Lower leg skin (tissue), 4 donors: ENCODE results near the gene CIBAR2. TPM values are rescaled to one million over a fixed set of nuclear protein-coding genes. Genes with fewer than 3 reads are reported as not detected.

ENCODE experiments used
- DNase-seq, 2 donors: peaks; one replicate each; pipeline ENCODE4 v3.0.0-alpha.2; 2019; ENCODE audit warnings: low spot score in 2 of 2
- H3K4me3 ChIP-seq: fragments of 200-600 bp; sonication (generic); 2 replicates; pipeline ENCODE4 v1.5.1; 2017; ENCODE audit warnings: mild to moderate bottlenecking, low read depth; ENCODE audit not compliant: poor library complexity, severe bottlenecking
- POLR2A ChIP-seq, 2 donors: fragments of 450-650 bp; IDR thresholded peaks; one replicate each; pipeline ENCODE4 v1.6.1; 2016 to 2017; ENCODE audit warnings: antibody characterized with exemption in 2 of 2, mild to moderate bottlenecking in 1 of 2, moderate library complexity in 1 of 2
- WGBS, 2 donors: methylation state at CpG; one replicate each; pipeline ENCODE4 v1.1.5; 2018; 5-methylcytosine and 5-hydroxymethylcytosine counted together
- intact Hi-C: fragments of 100-400 bp; cut with DNase I; formaldehyde crosslinking; loops from one replicate; pipeline ENCODE4 v1.15.0; 2023; ENCODE audit warnings: low total_unique reads
- total RNA-seq, 4 donors: library from RNA; depleted of rRNA; stranded (reverse); fragments of >200 nt; gene quantifications; one replicate each; pipeline ENCODE4 v1.1.0, GENCODE V29; 2016
- TF ChIP-seq, protein P1 (sequence below), 3 donors: fragments of 450-650 bp; IDR thresholded peaks; one replicate each; pipeline ENCODE4 v1.5.1; 2016; ENCODE audit warnings: antibody characterized with exemption in 3 of 3, mild to moderate bottlenecking in 3 of 3, moderate library complexity in 2 of 3

Gene CIBAR2
- total RNA-seq, 4 donors from 2014 or later = not detected

DNA sequence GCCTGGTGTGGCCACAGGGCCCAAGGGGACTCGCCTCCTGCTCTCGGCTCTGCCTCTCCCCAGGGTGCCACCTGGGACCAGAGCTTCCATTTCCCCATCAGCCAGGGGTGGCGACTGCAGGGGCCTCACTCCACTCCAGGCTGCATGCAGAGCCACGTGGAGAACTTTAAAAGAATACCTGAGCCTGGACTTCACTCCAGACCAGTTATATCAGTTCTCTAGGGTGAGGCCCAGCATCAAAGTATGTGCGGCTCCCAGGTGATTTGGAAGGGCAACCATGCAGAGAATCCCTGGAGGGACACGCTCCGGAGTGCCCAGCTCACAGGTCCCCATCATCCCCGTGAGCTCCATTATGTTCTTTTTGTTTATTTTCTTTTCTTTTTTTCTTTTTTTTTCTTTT is 44.8 kb downstream of the CIBAR2 start:
- intact Hi-C loops = no loop called here
- DNase-seq = no peak
- WGBS, 2 donors = 91 to 93% methylated on average over 6 to 8 of the region's 8 CpGs
- H3K4me3 ChIP-seq = no peak overlapping the region
- no peak for TF ChIP-seq POLR2A (IDR thresholded peaks at IDR 0.05)
- TF ChIP-seq, protein P1, sequence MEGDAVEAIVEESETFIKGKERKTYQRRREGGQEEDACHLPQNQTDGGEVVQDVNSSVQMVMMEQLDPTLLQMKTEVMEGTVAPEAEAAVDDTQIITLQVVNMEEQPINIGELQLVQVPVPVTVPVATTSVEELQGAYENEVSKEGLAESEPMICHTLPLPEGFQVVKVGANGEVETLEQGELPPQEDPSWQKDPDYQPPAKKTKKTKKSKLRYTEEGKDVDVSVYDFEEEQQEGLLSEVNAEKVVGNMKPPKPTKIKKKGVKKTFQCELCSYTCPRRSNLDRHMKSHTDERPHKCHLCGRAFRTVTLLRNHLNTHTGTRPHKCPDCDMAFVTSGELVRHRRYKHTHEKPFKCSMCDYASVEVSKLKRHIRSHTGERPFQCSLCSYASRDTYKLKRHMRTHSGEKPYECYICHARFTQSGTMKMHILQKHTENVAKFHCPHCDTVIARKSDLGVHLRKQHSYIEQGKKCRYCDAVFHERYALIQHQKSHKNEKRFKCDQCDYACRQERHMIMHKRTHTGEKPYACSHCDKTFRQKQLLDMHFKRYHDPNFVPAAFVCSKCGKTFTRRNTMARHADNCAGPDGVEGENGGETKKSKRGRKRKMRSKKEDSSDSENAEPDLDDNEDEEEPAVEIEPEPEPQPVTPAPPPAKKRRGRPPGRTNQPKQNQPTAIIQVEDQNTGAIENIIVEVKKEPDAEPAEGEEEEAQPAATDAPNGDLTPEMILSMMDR (IDR thresholded peaks at IDR 0.05) = no peak

DNA sequence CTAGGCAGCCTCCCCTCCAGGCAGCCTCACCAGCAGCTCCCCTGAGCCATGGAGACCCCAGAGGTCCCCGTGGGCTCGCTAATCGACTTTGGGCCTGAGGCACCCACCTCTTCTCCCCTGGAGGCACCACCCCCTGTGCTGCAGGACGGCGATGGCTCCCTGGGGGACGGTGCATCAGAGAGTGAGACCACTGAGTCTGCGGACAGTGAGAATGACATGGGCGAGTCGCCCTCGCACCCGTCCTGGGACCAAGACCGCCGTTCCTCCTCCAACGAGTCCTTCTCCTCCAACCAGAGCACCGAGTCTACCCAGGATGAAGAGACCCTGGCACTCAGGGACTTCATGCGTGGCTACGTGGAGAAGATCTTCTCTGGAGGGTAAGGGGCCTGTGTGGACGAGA is 45.2 kb downstream of the CIBAR2 start:
- intact Hi-C loops = no loop called here
- no peak for DNase-seq
- TF ChIP-seq, protein P1 (IDR thresholded peaks at IDR 0.05) = no peak
- TF ChIP-seq POLR2A (IDR thresholded peaks at IDR 0.05) = no peak
- H3K4me3 ChIP-seq = no peak overlapping the region
- 93 to 96% methylated on average over 15 to 18 of the region's 18 CpGs for WGBS, 2 donors

DNA sequence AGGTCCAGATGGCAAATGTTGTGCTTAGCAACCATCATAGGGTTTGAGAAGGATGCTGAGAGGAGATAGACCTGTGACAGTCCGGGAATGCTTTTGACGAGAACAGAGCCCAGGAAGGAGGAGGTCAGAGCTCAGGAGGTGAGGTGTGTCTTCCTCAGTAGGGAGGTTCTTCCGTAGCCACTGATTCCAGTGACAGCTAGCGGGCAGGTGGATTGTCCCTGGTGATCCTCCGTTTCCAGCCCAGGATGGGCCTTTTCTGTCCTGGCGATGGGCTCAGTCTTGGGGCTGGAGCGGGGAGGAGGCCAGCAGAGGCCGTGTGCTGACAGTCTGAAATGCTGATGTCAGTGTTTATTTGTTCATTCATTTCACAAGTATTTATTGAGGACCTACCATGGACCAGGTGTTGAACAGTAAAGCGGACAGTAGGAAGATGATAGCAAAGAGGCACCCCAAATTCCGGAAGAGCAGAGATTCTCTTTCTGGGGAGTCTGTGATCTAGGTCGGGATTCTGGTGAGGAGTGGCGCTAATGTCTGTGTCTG is 45.9 kb downstream of the CIBAR2 start:
- no peak for DNase-seq
- WGBS, 2 donors = 91% methylated on average over 12 of the region's 12 CpGs
- no peak for TF ChIP-seq POLR2A (IDR thresholded peaks at IDR 0.05)
- TF ChIP-seq, protein P1 (IDR thresholded peaks at IDR 0.05) = no peak
- no peak overlapping the region for H3K4me3 ChIP-seq
- intact Hi-C loops = no loop called here

DNA sequence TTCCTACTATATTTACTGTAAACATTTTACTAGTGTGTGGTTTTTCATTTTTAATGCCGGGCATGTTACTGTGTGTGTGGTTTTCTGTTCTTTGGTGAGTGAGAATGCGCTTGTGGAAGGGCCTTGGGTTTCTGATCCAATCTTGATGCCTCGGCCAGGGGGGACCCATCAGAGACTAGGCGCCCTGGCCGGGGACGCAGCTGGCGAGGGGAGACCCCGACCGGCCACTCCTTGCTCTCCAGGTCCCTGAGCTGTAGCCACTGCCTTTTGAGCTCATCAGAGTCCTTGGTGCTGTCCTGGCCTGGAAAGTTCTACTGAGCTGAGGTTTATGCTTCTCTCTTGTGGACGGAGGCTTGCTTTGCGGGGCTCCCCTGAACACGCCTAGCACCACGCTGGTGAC is 47.2 kb downstream of the CIBAR2 start:
- TF ChIP-seq, protein P1 (IDR thresholded peaks at IDR 0.05) = no peak
- TF ChIP-seq POLR2A (IDR thresholded peaks at IDR 0.05) = no peak
- WGBS, 2 donors = 87 to 97% methylated on average over 13 of the region's 13 CpGs
- no peak overlapping the region for H3K4me3 ChIP-seq
- no peak for DNase-seq
- intact Hi-C loops = no loop called here

DNA sequence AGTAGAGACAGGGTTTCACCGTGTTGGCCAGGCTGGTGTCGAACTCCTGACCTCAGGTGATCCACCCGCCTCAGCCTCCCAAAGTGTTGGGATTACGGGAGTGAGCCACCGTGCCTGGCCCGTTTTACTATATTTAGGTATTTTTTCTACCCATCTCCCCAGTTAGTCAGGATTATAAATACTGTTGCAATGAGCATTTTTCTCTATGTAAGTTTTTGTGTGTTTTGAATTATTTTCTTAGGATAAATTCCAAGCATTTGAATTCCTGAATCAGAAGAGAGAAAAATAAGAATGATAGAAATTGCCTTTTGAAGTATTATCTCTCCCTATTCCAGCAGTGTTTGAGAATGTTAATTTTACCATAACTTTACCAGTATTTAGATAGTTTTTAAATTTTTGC is 48.1 kb downstream of the CIBAR2 start:
- WGBS, 2 donors = 92 to 96% methylated on average over 6 of the region's 6 CpGs
- no peak for DNase-seq
- TF ChIP-seq POLR2A (IDR thresholded peaks at IDR 0.05) = no peak
- TF ChIP-seq, protein P1 (IDR thresholded peaks at IDR 0.05) = no peak
- intact Hi-C loops = no loop called here
- no peak overlapping the region for H3K4me3 ChIP-seq

DNA sequence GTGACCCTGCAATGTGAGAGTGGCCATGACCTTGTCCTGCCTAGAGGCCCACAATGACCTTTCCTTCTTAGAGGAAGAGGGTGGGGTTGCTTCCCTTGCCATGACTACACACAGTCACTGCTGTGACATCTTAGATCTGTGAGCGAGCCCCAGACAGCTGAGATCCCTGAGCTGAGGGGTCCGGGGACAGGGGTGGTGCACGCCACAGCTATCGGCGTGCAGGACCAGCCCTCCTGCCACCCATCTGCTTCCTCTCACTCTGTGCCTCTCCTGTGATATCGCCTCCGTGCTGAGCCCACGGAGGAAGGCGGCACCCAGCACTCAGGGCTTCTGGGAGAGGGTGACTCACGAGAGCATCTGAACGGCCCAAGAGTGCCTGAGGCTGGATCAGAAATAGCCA is 49.4 kb downstream of the CIBAR2 start:
- intact Hi-C loops = no loop called here
- DNase-seq = no peak
- WGBS, 2 donors = 79 to 81% methylated on average over 10 to 11 of the region's 11 CpGs
- no peak for TF ChIP-seq POLR2A (IDR thresholded peaks at IDR 0.05)
- TF ChIP-seq, protein P1 (IDR thresholded peaks at IDR 0.05) = no peak
- H3K4me3 ChIP-seq = no peak overlapping the region
